OCI-LY1 (cell line): ENCODE results near the gene SLC25A42.
"Not testable (repeated sequence)": the region's sequence is repeated elsewhere in the genome, so short reads cannot be mapped to it uniquely, and the experiment has no call there.

ENCODE experiments used
- H2AFZ ChIP-seq: fragments of 200-600 bp; sonication (generic), shearing (Covaris generic); 2 replicates; pipeline ENCODE4 v1.6.0; 2014; ENCODE audit warnings: antibody characterized with exemption, mild to moderate bottlenecking, low read length
- H3F3A ChIP-seq: fragments of 200-600 bp; sonication (generic), shearing (Covaris generic); 2 replicates; pipeline ENCODE4 v1.6.0; 2014; ENCODE audit warnings: mild to moderate bottlenecking, antibody characterized with exemption, low read length, moderate library complexity; ENCODE audit not compliant: insufficient read depth
- H3K27ac ChIP-seq: fragments of 200-600 bp; sonication (generic); 2 replicates; pipeline ENCODE4 v1.5.1; 2014; ENCODE audit warnings: low read length, mixed run types, mild to moderate bottlenecking, low read depth; ENCODE audit not compliant: poor library complexity, severe bottlenecking
- H3K27me3 ChIP-seq: fragments of 200-600 bp; sonication (generic); 2 replicates; pipeline ENCODE4 v1.6.0; 2014; ENCODE audit warnings: antibody characterized with exemption, mild to moderate bottlenecking, low read length, moderate library complexity; ENCODE audit not compliant: insufficient read depth
- H3K36me3 ChIP-seq: fragments of 200-600 bp; sonication (generic); 2 replicates; pipeline ENCODE4 v1.6.1; 2014; ENCODE audit warnings: mild to moderate bottlenecking, antibody characterized with exemption, low read length, moderate library complexity, mixed read lengths; ENCODE audit not compliant: insufficient read depth
- H3K4me1 ChIP-seq: fragments of 200-600 bp; sonication (generic); 2 replicates; pipeline ENCODE4 v1.5.1; 2014; ENCODE audit warnings: mild to moderate bottlenecking, low read length, moderate library complexity; ENCODE audit not compliant: insufficient read depth, severe bottlenecking
- H3K4me2 ChIP-seq: fragments of 200-600 bp; sonication (generic), shearing (Covaris generic); 2 replicates; pipeline ENCODE4 v1.6.1; 2014; ENCODE audit warnings: low read length
- H3K4me3 ChIP-seq: fragments of 200-600 bp; sonication (generic); 2 replicates; pipeline ENCODE4 v1.5.1; 2014; ENCODE audit warnings: low read length, low read depth, mild to moderate bottlenecking, mixed read lengths; ENCODE audit not compliant: poor library complexity, severe bottlenecking
- H3K79me2 ChIP-seq: fragments of 200-600 bp; shearing (Covaris generic); 2 replicates; pipeline ENCODE4 v1.6.1; 2016; ENCODE audit warnings: mixed run types, low read length, mixed read lengths; ENCODE audit not compliant: insufficient read depth
- H3K9ac ChIP-seq: fragments of 200-600 bp; sonication (generic), shearing (Covaris generic); 2 replicates; pipeline ENCODE4 v1.6.1; 2014; ENCODE audit warnings: mild to moderate bottlenecking, low read length, mixed read lengths
- H3K9me2 ChIP-seq: fragments of 200-600 bp; sonication (generic), shearing (Covaris generic); 2 replicates; pipeline ENCODE4 v1.6.1; 2014; ENCODE audit warnings: low read depth, mild to moderate bottlenecking, low read length, mixed read lengths
- H3K9me3 ChIP-seq: fragments of 200-600 bp; shearing (Covaris generic); 2 replicates; pipeline ENCODE4 v1.6.1; 2014; ENCODE audit warnings: low read length, mixed read lengths
- H4K20me1 ChIP-seq: fragments of 200-600 bp; sonication (generic), shearing (Covaris generic); 2 replicates; pipeline ENCODE4 v1.6.0; 2016; ENCODE audit warnings: mild to moderate bottlenecking, low read length; ENCODE audit not compliant: insufficient read depth
- EZH2 ChIP-seq: fragments of 200-600 bp; sonication (generic), shearing (Covaris generic); IDR thresholded peaks from 2 replicates; pipeline ENCODE4 v1.8.0; 2017; ENCODE audit warnings: borderline replicate concordance, mixed run types, mild to moderate bottlenecking, antibody characterized with exemption, low read length, moderate library complexity, mixed read lengths
- TF ChIP-seq, protein P1 (sequence below): fragments of 200-600 bp; sonication (generic), shearing (Covaris generic); IDR thresholded peaks from 2 replicates; pipeline ENCODE4 v1.5.1; 2017; ENCODE audit warnings: mild to moderate bottlenecking, antibody characterized with exemption, low read length, moderate library complexity, mixed read lengths

The SLC25A42 gene

DNA sequence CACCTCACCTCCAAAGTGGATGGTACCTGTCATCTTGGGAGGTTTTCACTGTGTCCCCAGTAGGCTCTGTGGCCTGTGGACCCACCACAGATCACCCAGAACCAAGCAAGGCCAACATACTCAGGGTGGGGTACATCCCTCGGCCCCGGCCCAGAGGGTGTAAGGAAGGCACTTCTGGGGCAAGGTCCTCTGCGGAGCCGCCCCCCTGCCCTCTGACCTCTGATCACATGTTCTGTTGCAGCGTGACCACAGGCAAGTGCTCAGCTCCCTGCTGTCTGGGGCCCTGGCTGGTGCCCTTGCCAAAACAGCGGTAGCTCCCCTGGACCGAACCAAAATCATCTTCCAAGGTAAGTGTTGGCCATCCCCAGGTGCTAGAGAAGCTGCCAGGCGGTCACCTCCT lies 37.7 kb downstream of the SLC25A42 start:
- TF ChIP-seq EZH2 = no peak
- TF ChIP-seq, protein P1, sequence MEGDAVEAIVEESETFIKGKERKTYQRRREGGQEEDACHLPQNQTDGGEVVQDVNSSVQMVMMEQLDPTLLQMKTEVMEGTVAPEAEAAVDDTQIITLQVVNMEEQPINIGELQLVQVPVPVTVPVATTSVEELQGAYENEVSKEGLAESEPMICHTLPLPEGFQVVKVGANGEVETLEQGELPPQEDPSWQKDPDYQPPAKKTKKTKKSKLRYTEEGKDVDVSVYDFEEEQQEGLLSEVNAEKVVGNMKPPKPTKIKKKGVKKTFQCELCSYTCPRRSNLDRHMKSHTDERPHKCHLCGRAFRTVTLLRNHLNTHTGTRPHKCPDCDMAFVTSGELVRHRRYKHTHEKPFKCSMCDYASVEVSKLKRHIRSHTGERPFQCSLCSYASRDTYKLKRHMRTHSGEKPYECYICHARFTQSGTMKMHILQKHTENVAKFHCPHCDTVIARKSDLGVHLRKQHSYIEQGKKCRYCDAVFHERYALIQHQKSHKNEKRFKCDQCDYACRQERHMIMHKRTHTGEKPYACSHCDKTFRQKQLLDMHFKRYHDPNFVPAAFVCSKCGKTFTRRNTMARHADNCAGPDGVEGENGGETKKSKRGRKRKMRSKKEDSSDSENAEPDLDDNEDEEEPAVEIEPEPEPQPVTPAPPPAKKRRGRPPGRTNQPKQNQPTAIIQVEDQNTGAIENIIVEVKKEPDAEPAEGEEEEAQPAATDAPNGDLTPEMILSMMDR = no peak
- Histone ChIP-seq H3K4me1 (no peaks in the 10 kb centered on the region), H3K9me3 (no peaks in the 10 kb centered on the region), H3K79me2 (no peaks in the 10 kb centered on the region), H3K9ac (no peak overlapping the region), H3K4me3 (no peak overlapping the region), H3K4me2 (no peak overlapping the region), H3K27ac (no peak overlapping the region), H3K36me3 (no peaks in the 10 kb centered on the region; the same call in 1 of the 2 replicates), H3K27me3 (no peaks in the 10 kb centered on the region), H4K20me1 (no peaks in the 10 kb centered on the region), H2AFZ (no peak overlapping the region), H3F3A (no peaks in the 10 kb centered on the region), H3K9me2 (no peaks in the 10 kb centered on the region)

DNA sequence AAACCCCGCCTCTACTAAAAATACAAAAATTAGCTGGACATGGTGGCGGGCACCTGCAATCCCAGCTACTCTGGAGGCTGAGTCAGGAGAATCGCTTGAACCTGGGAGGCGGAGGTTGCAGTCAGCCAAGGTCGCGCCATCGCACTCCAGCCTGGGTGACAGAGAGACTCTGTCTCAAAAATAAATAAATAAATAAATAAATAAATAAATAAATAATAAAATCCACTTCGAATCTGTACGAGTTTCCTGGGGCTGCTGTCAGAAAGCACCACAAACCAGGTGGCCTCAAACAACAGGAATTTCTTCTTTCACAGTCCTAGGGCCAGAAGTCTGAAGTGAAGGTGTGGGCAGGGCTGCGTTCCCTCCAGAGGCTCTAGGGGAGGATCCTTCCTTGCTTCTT lies 38.8 kb downstream of the SLC25A42 start:
- H3K27me3 ChIP-seq, H3K4me3 ChIP-seq, H3K27ac ChIP-seq, H3K4me1 ChIP-seq, H2AFZ ChIP-seq, H3K36me3 ChIP-seq, H3K9ac ChIP-seq, H3K79me2 ChIP-seq, H3F3A ChIP-seq, H3K9me2 ChIP-seq, H3K4me2 ChIP-seq, H3K9me3 ChIP-seq, H4K20me1 ChIP-seq: not testable (repeated sequence)

DNA sequence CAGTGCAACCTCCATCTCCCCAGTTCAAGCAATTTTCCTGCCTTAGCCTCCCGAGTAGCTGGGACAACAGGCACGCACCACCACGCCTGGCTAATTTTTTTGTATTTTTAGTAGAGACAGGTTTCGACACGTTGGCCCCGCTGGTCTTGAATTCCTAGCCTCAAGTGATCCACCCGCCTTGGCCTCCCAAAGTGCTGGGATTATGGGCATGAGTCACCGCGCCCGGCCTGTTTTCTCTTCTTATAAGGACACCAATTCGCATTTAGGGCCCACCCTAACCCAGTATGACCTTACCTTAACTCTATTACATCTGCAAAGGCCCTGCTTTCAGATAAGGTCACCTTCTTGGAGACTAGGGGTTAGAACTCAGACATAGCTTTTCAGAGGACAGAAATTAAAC lies 39.4 kb downstream of the SLC25A42 start:
- no peak for TF ChIP-seq EZH2
- TF ChIP-seq, protein P1 = no peak
- no peak overlapping the region for H2AFZ ChIP-seq
- H3K27ac ChIP-seq = no peak overlapping the region
- H4K20me1 ChIP-seq = no peaks in the 10 kb centered on the region
- H3K79me2 ChIP-seq = no peaks in the 10 kb centered on the region
- no peak overlapping the region for H3K9ac ChIP-seq
- H3K27me3 ChIP-seq = no peaks in the 10 kb centered on the region
- no peaks in the 10 kb centered on the region for H3F3A ChIP-seq
- no peaks in the 10 kb centered on the region for H3K9me2 ChIP-seq
- H3K36me3 ChIP-seq = no peaks in the 10 kb centered on the region; the same call in 1 of the 2 replicates
- H3K4me2 ChIP-seq = no peak overlapping the region
- H3K9me3 ChIP-seq = no peaks in the 10 kb centered on the region
- H3K4me1 ChIP-seq = no peaks in the 10 kb centered on the region
- no peak overlapping the region for H3K4me3 ChIP-seq

DNA sequence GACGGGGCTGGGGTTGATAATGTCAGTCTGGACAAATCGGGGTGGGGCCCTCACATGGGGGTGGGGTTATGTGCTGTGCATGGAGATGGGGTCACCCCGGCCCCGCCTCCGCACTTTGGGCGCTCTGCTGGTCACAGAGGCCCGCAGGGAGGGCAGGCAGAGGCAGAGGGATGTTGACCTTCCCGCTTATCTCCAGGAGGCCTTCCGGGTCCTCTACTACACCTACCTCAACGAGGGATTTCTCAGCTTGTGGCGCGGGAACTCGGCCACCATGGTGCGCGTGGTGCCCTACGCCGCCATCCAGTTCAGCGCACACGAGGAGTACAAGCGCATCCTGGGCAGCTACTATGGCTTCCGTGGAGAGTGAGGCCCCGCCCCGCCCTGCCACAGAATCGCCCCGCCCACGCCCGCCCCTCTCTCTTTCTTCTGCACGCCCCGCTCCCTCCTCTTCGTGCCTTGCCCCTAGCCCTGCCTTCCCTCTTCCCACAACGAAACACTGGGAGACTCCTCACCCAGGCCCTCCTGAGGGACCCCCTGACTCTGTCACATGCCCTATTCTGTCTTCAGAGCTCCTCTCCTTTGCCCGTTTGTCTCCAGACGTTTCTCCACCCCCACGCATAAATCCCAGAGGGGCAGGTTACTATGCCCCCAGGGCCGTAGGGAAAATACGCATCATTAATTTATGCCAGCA lies 41.7 kb downstream of the SLC25A42 start:
- Histone ChIP-seq H3K9me3 (no peaks in the 10 kb centered on the region), H3K79me2 (no peaks in the 10 kb centered on the region), H3K27me3 (no peaks in the 10 kb centered on the region), H3K9ac (no peak overlapping the region), H3K9me2 (no peaks in the 10 kb centered on the region), H3K4me2 (no peak overlapping the region), H3K4me3 (no peak overlapping the region), H3K27ac (no peak overlapping the region), H2AFZ (no peak overlapping the region), H3F3A (no peaks in the 10 kb centered on the region), H3K4me1 (peaks cover 4% of the 10 kb centered on the region), H3K36me3 (no peaks in the 10 kb centered on the region; the same call in 1 of the 2 replicates), H4K20me1 (no peaks in the 10 kb centered on the region)
- TF ChIP-seq, protein P1 = no peak
- TF ChIP-seq EZH2 = no peak
